Cortex of kidney (tissue), 1 donor: ENCODE data around the gene TXN.
"Not testable (repeated sequence)": the region's sequence is repeated elsewhere in the genome, so short reads cannot be mapped to it uniquely, and the experiment has no call there.

Experiments
- DNase-seq: peaks from one replicate; lab custom pipeline; 2025; lab: John Stamatoyannopoulos, UW

Gene TXN

GRCh38 chr9:110208031-110208430, 48.3 kb downstream of the TXN start, which contains the start of gene C9orf152:
Gene C9orf152 (minus strand): TSS chr9:110208159. CDS start chr9:110207579, 580 bp downstream.
- no peak for DNase-seq

GRCh38 chr9:110207071-110207641, 49.2 kb downstream of the TXN start:
- DNase-seq = no peak

GRCh38 chr9:110206389-110206788, 49.9 kb downstream of the TXN start:
- no peak for DNase-seq

- DNase-seq = not testable (repeated sequence)
These were observed 50.7 kb downstream of the TXN start for GRCh38 chr9:110205612-110206011.

- DNase-seq = no peak
These were observed 54.1 kb downstream of the TXN start for GRCh38 chr9:110202232-110202631.

GRCh38 chr9:110199643-110200042, 56.7 kb downstream of the TXN start:
- DNase-seq = no peak

GRCh38 chr9:110198357-110198756, 58.0 kb downstream of the TXN start:
- no peak for DNase-seq

- no peak for DNase-seq
These were observed 58.7 kb downstream of the TXN start for GRCh38 chr9:110197330-110198187.

- not testable (repeated sequence) for DNase-seq
These were observed 60.2 kb downstream of the TXN start for GRCh38 chr9:110196084-110196499.
